Measurements from ENCODE around the gene RNASE1.

- TF ChIP-seq CTCF (IDR thresholded peaks at IDR 0.05; ENCODE audit: extremely low read depth in 1 of 2, insufficient read depth in 1 of 2, low read depth in 1 of 2, low read length in 2 of 2) (no peak), POLR2A (IDR thresholded peaks at IDR 0.05; ENCODE audit: low read depth, low read length) (no peak)
These were observed 28.2 kb upstream of the RNASE1 start for GRCh38 chr14:20830831-20831230.
